ENCODE results near the gene OSBPL6.

OSBPL6 gene

DNA sequence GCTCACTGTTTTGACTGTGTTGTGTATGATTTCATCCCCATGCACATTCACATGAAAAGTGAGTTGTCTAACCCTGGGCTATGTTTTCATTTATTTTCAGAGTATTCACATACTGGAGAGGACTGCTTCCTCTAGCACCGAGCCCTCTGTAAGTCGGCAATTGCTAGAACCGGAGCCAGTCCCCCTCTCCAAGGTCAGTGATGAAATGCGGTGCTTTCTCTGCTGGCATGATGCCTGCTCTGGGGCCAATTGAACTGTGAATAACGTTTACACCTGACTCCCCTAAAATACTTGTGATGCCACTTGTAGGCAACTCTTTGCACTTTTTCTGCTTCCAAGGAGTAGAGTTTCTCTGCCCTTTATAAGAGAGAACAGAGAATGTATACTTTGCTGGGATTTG, 129.8 kb downstream of the OSBPL6 start:
- H3K79me2 ChIP-seq (ENCODE audit: insufficient read depth, low read length): no peaks in the 10 kb centered on the region
- no peak for TF ChIP-seq EZH2phosphoT487 (IDR thresholded peaks at IDR 0.05; ENCODE audit: borderline replicate concordance)
- H3F3A ChIP-seq (ENCODE audit: low read depth): no peaks in the 10 kb centered on the region
- no peaks in the 10 kb centered on the region for H3K9me2 ChIP-seq (replicated peaks; ENCODE audit: low read depth, low read length)
- no peaks in the 10 kb centered on the region for H3K27me3 ChIP-seq (ENCODE audit: insufficient read depth, low read length, poor library complexity, severe bottlenecking)
- H3K9me3 ChIP-seq (ENCODE audit: insufficient read depth, low read depth, low read length): no peaks in the 10 kb centered on the region
- no peak overlapping the region for H3K4me2 ChIP-seq (ENCODE audit: low read depth, low read length, poor library complexity, severe bottlenecking)
- no peaks in the 10 kb centered on the region for H3K36me3 ChIP-seq (ENCODE audit: insufficient read depth, low read length)
- H2AFZ ChIP-seq (ENCODE audit: low read length): no peak overlapping the region
- H3K4me1 ChIP-seq (ENCODE audit: insufficient read depth, low read length, poor library complexity, severe bottlenecking): peaks cover 9% of the 10 kb centered on the region
- H3K4me3 ChIP-seq (ENCODE audit: low read length, poor library complexity, severe bottlenecking): no peak overlapping the region
- H3K9ac ChIP-seq (ENCODE audit: low read depth, low read length, poor library complexity, severe bottlenecking): no peak overlapping the region
- no peaks in the 10 kb centered on the region for H4K20me1 ChIP-seq (ENCODE audit: insufficient read depth, low read length, poor library complexity, severe bottlenecking)

DNA sequence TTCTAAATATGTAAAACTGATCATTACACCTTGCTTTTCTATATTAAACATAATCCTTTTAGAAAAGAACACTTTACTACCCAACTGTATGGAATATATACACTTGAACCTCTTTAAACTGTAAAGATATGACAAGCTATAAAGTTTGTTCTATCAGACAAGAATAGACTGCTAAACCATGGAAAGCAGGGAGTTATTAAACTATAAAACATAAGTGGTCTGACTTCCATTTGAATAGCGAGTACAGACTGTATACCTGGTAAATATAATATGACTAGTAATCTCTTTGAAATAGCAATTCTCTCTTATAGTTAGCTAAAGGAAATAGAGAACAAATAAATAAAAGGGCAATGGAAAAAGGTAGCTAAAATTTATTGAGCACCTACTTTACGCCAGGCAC, 131.0 kb downstream of the OSBPL6 start:
- no peaks in the 10 kb centered on the region for H4K20me1 ChIP-seq (ENCODE audit: insufficient read depth, low read length, poor library complexity, severe bottlenecking)
- H3K9ac ChIP-seq (ENCODE audit: low read depth, low read length, poor library complexity, severe bottlenecking): no peak overlapping the region
- H3F3A ChIP-seq (ENCODE audit: low read depth): no peaks in the 10 kb centered on the region
- no peak overlapping the region for H2AFZ ChIP-seq (ENCODE audit: low read length)
- H3K27me3 ChIP-seq (ENCODE audit: insufficient read depth, low read length, poor library complexity, severe bottlenecking): no peaks in the 10 kb centered on the region
- H3K9me2 ChIP-seq (replicated peaks; ENCODE audit: low read depth, low read length): no peaks in the 10 kb centered on the region
- peaks cover 9% of the 10 kb centered on the region for H3K4me1 ChIP-seq (ENCODE audit: insufficient read depth, low read length, poor library complexity, severe bottlenecking)
- H3K9me3 ChIP-seq (ENCODE audit: insufficient read depth, low read depth, low read length): no peaks in the 10 kb centered on the region
- no peaks in the 10 kb centered on the region for H3K79me2 ChIP-seq (ENCODE audit: insufficient read depth, low read length)
- TF ChIP-seq CTCF (conservative IDR thresholded peaks at IDR 0.05; ENCODE audit: low read length): no peak
- TF ChIP-seq EZH2phosphoT487 (IDR thresholded peaks at IDR 0.05; ENCODE audit: borderline replicate concordance): no peak
- H3K4me3 ChIP-seq (ENCODE audit: low read length, poor library complexity, severe bottlenecking): no peak overlapping the region
- no peak overlapping the region for H3K4me2 ChIP-seq (ENCODE audit: low read depth, low read length, poor library complexity, severe bottlenecking)
- H3K36me3 ChIP-seq (ENCODE audit: insufficient read depth, low read length): no peaks in the 10 kb centered on the region

GRCh38 chr2:178327516-178327915, 133.2 kb downstream of the OSBPL6 start:
- TF ChIP-seq CTCF (conservative IDR thresholded peaks at IDR 0.05; ENCODE audit: low read length) (no peak), EZH2phosphoT487 (IDR thresholded peaks at IDR 0.05; ENCODE audit: borderline replicate concordance) (no peak)
- no peak overlapping the region for H3K4me2 ChIP-seq (ENCODE audit: low read depth, low read length, poor library complexity, severe bottlenecking)
- H4K20me1 ChIP-seq (ENCODE audit: insufficient read depth, low read length, poor library complexity, severe bottlenecking): no peaks in the 10 kb centered on the region
- H3F3A ChIP-seq (ENCODE audit: low read depth): no peaks in the 10 kb centered on the region
- H3K4me3 ChIP-seq (ENCODE audit: low read length, poor library complexity, severe bottlenecking): no peak overlapping the region
- no peak overlapping the region for H2AFZ ChIP-seq (ENCODE audit: low read length)
- H3K9me2 ChIP-seq (replicated peaks; ENCODE audit: low read depth, low read length): no peaks in the 10 kb centered on the region
- H3K9ac ChIP-seq (ENCODE audit: low read depth, low read length, poor library complexity, severe bottlenecking): no peak overlapping the region
- H3K79me2 ChIP-seq (ENCODE audit: insufficient read depth, low read length): no peaks in the 10 kb centered on the region
- H3K9me3 ChIP-seq (ENCODE audit: insufficient read depth, low read depth, low read length): no peaks in the 10 kb centered on the region
- H3K36me3 ChIP-seq (ENCODE audit: insufficient read depth, low read length): no peaks in the 10 kb centered on the region
- H3K4me1 ChIP-seq (ENCODE audit: insufficient read depth, low read length, poor library complexity, severe bottlenecking): peaks cover 4% of the 10 kb centered on the region
- H3K27me3 ChIP-seq (ENCODE audit: insufficient read depth, low read length, poor library complexity, severe bottlenecking): no peaks in the 10 kb centered on the region

GRCh38 chr2:178328037-178328436, 133.7 kb downstream of the OSBPL6 start:
- H3K79me2 ChIP-seq (ENCODE audit: insufficient read depth, low read length): no peaks in the 10 kb centered on the region
- no peaks in the 10 kb centered on the region for H3K9me2 ChIP-seq (replicated peaks; ENCODE audit: low read depth, low read length)
- H3K4me3 ChIP-seq (ENCODE audit: low read length, poor library complexity, severe bottlenecking): no peak overlapping the region
- H2AFZ ChIP-seq (ENCODE audit: low read length): no peak overlapping the region
- TF ChIP-seq CTCF (conservative IDR thresholded peaks at IDR 0.05; ENCODE audit: low read length): no peak
- TF ChIP-seq EZH2phosphoT487 (IDR thresholded peaks at IDR 0.05; ENCODE audit: borderline replicate concordance): no peak
- H3K4me2 ChIP-seq (ENCODE audit: low read depth, low read length, poor library complexity, severe bottlenecking): no peak overlapping the region
- H3K27me3 ChIP-seq (ENCODE audit: insufficient read depth, low read length, poor library complexity, severe bottlenecking): no peaks in the 10 kb centered on the region
- no peaks in the 10 kb centered on the region for H3K36me3 ChIP-seq (ENCODE audit: insufficient read depth, low read length)
- H3K9ac ChIP-seq (ENCODE audit: low read depth, low read length, poor library complexity, severe bottlenecking): no peak overlapping the region
- H4K20me1 ChIP-seq (ENCODE audit: insufficient read depth, low read length, poor library complexity, severe bottlenecking): no peaks in the 10 kb centered on the region
- H3K4me1 ChIP-seq (ENCODE audit: insufficient read depth, low read length, poor library complexity, severe bottlenecking): peaks cover 2% of the 10 kb centered on the region
- no peaks in the 10 kb centered on the region for H3F3A ChIP-seq (ENCODE audit: low read depth)
- no peaks in the 10 kb centered on the region for H3K9me3 ChIP-seq (ENCODE audit: insufficient read depth, low read depth, low read length)
